ENCODE results near the gene STX12. TPM values are rescaled to one million over a fixed set of nuclear protein-coding genes. Genes with fewer than 3 reads are reported as not detected.
"Not testable (repeated sequence)": the region's sequence is repeated elsewhere in the genome, so short reads cannot be mapped to it uniquely, and the experiment has no call there.

Gene STX12
- total RNA-seq, 2 donors from 2014 or later: 22.6 to 26.7 TPM

GRCh38 chr1:27782950-27783349 is 9.9 kb downstream of the STX12 start:
- DNase-seq (no peak), ATAC-seq (no peak)
- peaks cover 25% of the 10 kb centered on the region for H3K4me1 ChIP-seq
- H3K27ac ChIP-seq: no peak overlapping the region
- H3K9me3 ChIP-seq: no peaks in the 10 kb centered on the region
- H3K27me3 ChIP-seq: no peaks in the 10 kb centered on the region
- no peak overlapping the region for H3K4me3 ChIP-seq
- WGBS, 2 donors: 96% methylated on average over 3 of the region's 3 CpGs
- intact Hi-C loops (cut with DNase I): no loop called here
- no peaks in the 10 kb centered on the region for H3K36me3 ChIP-seq (replicated peaks in 1 of 2; ENCODE audit: insufficient read depth in 1 of 2, low read depth in 2 of 2)
- TF ChIP-seq CTCF (IDR thresholded peaks at IDR 0.05): no peak
- no peak for TF ChIP-seq POLR2A (IDR thresholded peaks at IDR 0.05)

GRCh38 chr1:27784700-27785099 is 11.7 kb downstream of the STX12 start:
- peaks cover 40% of the 10 kb centered on the region for H3K4me1 ChIP-seq
- DNase-seq: no peak
- no peaks in the 10 kb centered on the region for H3K36me3 ChIP-seq (replicated peaks in 1 of 2; ENCODE audit: insufficient read depth in 1 of 2, low read depth in 2 of 2)
- peak overlapping the region in 2 of 4 donors; percentile 66 to 68 for H3K27ac ChIP-seq
- intact Hi-C loops (cut with DNase I): no loop called here
- no peak for TF ChIP-seq POLR2A (IDR thresholded peaks at IDR 0.05)
- no peak for TF ChIP-seq CTCF (IDR thresholded peaks at IDR 0.05)
- H3K9me3 ChIP-seq: no peaks in the 10 kb centered on the region
- no peak overlapping the region for H3K4me3 ChIP-seq
- no peak for ATAC-seq
- H3K27me3 ChIP-seq: no peaks in the 10 kb centered on the region
- WGBS, 2 donors: 93 to 97% methylated on average over 1 of the region's 1 CpG

GRCh38 chr1:27785781-27786455 is 12.9 kb downstream of the STX12 start:
- Histone ChIP-seq H3K36me3 (replicated peaks in 1 of 2; ENCODE audit: insufficient read depth in 1 of 2, low read depth in 2 of 2) (no peaks in the 10 kb centered on the region), H3K27ac (peak overlapping the region; percentile 12 to 68 (median 64)), H3K4me3 (no peak overlapping the region), H3K27me3 (no peaks in the 10 kb centered on the region), H3K9me3 (no peaks in the 10 kb centered on the region), H3K4me1 (peaks cover 46% of the 10 kb centered on the region)
- ATAC-seq: peak; percentile 83
- peak; percentile 20 to 48 (median 35) for DNase-seq
- intact Hi-C loops (cut with DNase I): no loop called here
- TF ChIP-seq CTCF (IDR thresholded peaks at IDR 0.05): no peak
- TF ChIP-seq POLR2A (IDR thresholded peaks at IDR 0.05): no peak

GRCh38 chr1:27787895-27788294 is 14.9 kb downstream of the STX12 start:
- Histone ChIP-seq H3K9me3 (no peaks in the 10 kb centered on the region), H3K4me3 (no peak overlapping the region), H3K36me3 (replicated peaks in 1 of 2; ENCODE audit: insufficient read depth in 1 of 2, low read depth in 2 of 2) (peaks cover 0 to 3% of the 10 kb centered on the region in 2 donors), H3K27ac (peak overlapping the region in 1 of 4 donors; percentile 47), H3K4me1 (peaks cover 46% of the 10 kb centered on the region), H3K27me3 (no peaks in the 10 kb centered on the region)
- intact Hi-C loops (cut with DNase I): no loop called here
- DNase-seq (no peak), ATAC-seq (no peak)
- TF ChIP-seq POLR2A (IDR thresholded peaks at IDR 0.05): no peak
- TF ChIP-seq CTCF (IDR thresholded peaks at IDR 0.05): no peak

- no peak for TF ChIP-seq POLR2A (IDR thresholded peaks at IDR 0.05)
- no peak for TF ChIP-seq CTCF (IDR thresholded peaks at IDR 0.05)
- peak; percentile 59 for ATAC-seq
- Histone ChIP-seq H3K27ac (peak overlapping the region in 2 of 4 donors; percentile 21 to 65), H3K36me3 (replicated peaks in 1 of 2; ENCODE audit: insufficient read depth in 1 of 2, low read depth in 2 of 2) (peaks cover 0 to 13% of the 10 kb centered on the region in 2 donors), H3K27me3 (no peaks in the 10 kb centered on the region), H3K4me1 (peaks cover 46% of the 10 kb centered on the region), H3K4me3 (no peak overlapping the region), H3K9me3 (no peaks in the 10 kb centered on the region)
- intact Hi-C loops (cut with DNase I): no loop called here
- 53 to 56% methylated on average over 4 of the region's 4 CpGs for WGBS, 2 donors
- peak in 2 of 4 donors; percentile 21 to 44 for DNase-seq
These were observed 16.6 kb downstream of the STX12 start for GRCh38 chr1:27789540-27790041.

DNA sequence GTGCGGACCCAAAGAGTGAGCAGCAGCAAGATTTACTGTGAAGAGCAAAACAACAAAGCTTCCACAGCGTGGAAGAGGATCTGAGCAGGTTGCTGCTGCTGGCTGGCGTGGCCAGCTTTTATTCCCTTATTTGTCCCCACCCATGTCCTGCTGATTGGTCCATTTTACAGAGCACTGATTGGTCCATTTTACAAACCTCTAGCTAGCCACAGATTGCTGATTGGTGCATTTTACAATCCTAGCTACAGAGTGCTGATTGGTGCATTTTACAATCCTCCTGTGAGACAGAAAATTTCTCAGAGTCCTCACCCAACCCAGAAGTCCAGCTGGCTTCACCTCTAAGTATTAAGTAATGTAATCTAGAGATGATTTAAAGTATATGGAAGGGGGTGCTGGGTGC is 17.3 kb downstream of the STX12 start:
- H3K27me3 ChIP-seq; H3K4me3 ChIP-seq; H3K9me3 ChIP-seq; intact Hi-C loops (cut with DNase I); DNase-seq; ATAC-seq: not testable (repeated sequence)
- Histone ChIP-seq H3K36me3 (replicated peaks in 1 of 2; ENCODE audit: insufficient read depth in 1 of 2, low read depth in 2 of 2) (peaks cover 0 to 15% of the 10 kb centered on the region in 2 donors), H3K27ac (peak overlapping the region in 2 of 4 donors; percentile 21 to 65), H3K4me1 (peaks cover 42% of the 10 kb centered on the region)
- 94 to 97% methylated on average over 3 of the region's 3 CpGs for WGBS, 2 donors

All from body of pancreas (tissue), 4 donors.